GM21619 (cell line): ENCODE results near the gene RTKN2.

Source experiments
- ATAC-seq: cut with Tn5 transposase; IDR thresholded peaks from one replicate; pipeline ENCODE4 v1.9.1; 2021; ENCODE audit not compliant: unreplicated experiment

Gene RTKN2

DNA sequence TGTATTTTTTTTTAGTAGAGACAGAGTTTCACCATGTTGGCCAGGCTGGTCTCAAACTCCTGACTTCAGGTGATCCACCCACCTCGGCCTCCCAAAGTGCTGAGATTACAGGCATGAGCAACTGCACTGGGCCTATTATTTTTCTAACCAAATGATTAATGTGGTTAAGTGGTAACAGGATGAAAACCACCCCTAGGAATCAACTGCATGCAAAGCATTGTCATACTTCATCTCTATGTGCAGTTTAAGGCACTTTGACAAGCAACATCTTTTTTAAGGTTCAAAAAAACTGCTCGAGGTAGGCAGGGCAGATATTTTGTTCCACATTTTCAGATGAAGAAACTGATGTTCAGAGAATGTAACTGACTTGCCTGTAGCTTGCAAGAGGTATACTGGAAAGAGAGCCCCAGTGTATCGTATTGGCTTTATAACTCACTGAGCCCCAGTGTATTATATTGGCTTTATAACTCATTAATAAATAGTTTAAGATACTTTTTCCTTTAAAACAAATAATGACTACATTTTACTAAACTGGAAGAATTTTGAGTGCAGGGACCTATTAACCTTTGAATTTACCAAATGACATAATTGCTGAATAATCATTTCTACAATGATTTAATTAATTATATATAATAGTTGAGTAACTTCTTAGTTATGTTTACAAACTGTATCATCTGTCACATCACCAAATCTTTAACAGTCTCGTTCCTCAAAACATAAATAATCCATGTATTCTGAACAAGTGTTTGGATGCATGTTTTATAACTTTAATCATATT, 38.1 kb downstream of the RTKN2 start:
- no peak for ATAC-seq

DNA sequence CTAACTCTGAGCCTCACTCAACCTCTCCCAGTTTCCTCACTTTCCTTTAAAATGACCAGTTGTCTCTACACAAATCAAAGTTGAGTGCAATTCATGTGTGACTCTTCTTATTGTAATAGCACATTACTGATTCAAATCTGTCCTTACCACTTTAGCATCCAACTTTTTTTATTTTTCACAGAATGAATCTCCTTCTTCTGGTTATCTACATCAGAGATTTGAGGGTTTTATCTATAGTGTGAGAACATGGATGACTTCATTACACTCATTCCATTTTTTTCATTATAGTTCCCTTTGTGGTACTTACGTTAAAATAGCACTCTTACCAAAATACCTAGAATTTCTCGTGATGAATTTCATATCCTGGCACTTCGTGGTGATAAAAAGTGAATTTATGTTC, 43.3 kb downstream of the RTKN2 start:
- no peak for ATAC-seq

DNA sequence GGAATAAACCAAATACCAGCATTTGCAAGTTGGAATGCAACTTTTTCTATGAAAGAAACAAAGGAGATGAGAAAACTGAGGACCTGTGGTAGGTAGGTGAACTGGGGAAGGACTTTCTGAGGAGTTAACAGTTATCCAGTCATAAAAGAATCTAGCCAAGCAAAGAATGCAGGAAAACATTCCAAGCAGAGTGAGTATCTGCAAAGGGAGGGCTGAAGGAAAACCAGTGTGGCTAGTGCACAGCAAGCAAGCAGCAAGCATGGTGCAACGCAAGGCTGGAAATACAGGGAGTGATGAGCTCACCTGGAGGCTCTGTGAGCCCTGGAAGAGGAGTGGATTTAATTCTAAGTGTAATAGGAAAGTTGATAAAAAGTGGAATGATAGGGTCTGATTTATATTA, 44.0 kb downstream of the RTKN2 start:
- no peak for ATAC-seq

DNA sequence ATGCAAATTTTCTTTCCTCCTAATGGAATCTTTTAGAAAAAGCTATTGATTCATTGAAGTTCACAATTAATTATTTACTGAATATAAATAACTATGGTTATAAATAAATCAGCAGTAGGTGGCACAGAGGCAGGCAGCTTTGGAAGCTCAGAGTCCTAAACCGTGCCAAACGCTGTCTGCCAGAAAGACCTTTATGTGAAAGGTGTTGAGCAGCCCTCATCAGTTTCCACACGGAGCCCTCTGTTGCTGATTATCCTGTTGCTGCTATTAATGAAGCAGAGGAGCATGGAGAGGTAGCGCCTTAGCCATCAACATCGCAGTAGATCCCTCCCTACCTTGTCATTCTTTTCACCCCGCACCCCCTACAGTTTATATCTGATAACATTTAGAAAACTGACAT, 51.0 kb downstream of the RTKN2 start:
- no peak for ATAC-seq

DNA sequence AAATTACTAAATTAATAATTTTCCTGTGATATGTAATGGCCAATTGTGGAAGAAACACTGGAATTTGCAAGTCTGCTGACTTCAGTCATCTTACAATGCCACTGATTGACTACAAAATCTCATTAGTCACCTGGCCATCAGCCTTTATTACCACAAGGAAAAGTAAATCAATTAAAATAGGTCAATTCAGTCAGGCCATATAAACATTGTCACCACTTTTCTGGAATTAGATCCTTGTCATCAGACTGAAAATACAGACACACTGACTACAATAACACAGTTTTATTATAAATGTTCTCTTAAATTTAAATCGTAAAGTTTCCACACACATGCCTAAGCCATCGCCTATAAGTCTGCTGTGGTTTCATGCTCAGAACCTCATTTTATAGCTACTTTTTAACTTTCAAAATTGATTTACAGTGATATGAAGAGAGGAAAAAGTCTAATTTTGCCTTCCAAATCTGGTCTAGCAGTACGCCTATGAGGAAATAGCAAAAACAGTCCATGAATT, 54.2 kb downstream of the RTKN2 start:
- no peak for ATAC-seq

DNA sequence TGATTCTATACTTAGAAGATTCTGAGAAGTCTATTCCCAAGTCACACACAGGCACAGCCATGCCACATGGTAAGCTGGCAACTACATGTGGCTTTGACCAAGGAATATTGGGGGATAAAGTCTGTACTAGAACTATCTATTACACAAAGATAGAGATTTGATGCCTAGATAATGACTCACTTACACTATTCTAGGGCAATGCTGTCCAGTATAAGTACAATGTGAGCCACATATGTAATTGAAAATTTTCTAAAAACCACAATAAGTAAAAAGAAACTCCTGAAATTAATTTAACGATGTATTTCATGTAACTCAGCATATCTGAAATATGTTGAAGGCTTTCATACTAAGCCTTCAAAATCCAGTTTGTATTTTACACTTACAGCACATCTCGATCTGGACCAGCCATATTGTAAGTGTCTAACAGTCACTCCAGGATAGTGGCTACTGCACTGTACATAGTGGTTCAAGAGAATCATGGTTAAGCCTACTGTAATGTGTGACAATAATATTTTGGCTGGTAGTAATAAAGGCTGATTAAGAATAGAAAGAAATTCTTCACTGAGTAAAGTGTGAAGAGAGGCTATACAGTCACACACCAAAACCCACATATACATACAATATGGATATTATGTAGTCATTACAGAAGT, 62.8 kb downstream of the RTKN2 start:
- no peak for ATAC-seq

DNA sequence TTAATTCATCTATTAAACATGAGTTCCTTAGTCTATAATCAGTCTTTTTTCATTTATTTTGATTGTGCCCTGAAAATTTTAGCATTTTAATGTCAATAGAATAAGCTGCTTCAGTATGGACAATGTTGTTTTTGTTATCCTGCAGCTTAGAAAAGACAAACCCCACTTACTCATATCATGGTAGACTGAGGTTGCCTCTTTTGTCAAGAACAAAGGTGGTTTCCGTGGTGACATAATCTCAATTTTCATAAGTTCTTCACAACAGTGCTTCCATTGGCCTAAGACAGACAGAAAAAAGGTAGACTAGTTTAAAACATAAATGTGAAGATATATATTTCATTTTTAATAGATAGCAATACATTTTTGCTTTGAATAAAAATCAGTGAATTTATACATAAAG, 69.1 kb downstream of the RTKN2 start:
- ATAC-seq, result peak; percentile 80

DNA sequence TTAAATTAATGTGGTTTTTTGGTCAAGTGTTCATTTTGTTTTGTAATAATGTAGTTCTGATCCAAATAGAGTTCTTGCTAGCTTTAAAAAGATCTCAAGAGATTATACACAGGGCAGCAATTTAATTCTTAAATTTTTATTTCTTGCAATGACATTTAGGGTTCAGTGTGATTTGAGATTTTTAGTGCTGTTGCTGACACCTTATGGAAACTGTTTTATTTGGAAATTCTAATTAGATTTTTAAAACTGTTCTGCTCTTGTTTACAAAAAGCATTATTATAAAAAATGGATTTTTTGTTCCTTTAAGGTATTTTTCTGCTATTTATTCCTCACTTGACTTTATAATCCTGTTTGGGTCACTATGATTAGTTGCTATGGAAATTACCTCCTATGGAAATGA, 72.1 kb downstream of the RTKN2 start:
- ATAC-seq, result no peak

DNA sequence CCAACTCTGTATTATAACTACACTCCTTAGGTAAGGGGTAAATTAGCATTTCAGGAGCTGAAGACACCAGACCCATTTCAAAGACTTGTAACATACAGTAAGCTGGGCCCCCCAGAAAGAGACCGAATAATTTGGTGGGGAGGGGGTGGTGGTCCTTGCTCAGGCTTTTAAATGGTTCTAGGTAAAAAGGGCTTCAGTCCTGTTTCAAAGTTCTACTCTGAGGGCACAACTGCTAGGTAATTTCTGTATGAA, 73.0 kb downstream of the RTKN2 start:
- no peak for ATAC-seq

DNA sequence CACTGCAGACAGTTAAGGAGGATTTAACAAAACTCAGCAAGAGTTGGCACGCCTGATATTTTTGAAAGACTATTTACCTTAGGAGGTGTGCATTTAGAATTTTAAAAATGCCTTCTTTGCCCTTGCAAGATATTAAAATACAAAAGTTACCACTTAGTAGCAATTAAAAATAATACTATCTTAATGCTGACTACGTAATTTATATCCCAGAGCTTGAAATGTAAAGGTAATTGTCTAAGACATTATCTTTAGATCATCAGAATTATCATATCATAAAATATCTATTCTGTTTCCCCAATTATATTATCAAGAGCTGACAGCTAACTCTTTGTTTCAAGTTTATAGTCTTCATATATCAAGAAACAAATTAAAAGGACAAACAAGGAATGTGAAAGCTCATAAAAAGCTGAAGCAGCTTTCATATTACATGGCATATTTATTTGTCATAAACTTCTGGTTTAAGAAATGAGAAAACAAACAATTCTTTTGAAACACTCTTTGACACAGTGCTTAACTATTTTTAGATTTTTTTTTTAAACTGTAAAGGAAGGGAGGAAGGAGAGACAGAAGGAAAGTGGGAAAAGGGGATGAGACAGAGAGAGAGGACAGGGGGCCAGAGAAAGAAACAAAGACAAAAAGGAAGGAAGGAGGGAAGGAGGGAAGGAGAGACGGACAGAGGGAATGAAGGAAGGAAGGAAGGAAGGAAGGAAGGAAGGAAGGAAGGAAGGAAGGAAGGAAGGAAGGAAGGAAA, 73.5 kb downstream of the RTKN2 start:
- no peak for ATAC-seq

DNA sequence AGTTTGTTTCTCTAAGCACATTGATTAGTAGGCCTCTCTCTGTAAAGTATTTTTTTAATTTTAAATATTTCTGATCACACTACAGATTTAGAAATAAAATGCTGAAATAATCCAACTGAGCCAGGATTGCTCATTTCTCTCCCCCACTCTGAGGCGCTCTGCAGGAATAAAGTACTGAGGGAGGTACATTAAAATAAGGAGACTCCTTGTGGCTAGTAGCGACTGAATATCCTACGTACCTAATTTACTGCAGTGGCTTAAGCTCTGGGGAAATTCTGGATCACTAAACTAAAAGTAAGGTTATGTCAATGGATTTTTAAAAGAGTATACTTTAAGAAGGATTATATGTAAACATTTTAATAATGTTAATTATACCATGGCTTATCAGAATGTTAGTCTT, 75.2 kb downstream of the RTKN2 start:
- ATAC-seq, result no peak

DNA sequence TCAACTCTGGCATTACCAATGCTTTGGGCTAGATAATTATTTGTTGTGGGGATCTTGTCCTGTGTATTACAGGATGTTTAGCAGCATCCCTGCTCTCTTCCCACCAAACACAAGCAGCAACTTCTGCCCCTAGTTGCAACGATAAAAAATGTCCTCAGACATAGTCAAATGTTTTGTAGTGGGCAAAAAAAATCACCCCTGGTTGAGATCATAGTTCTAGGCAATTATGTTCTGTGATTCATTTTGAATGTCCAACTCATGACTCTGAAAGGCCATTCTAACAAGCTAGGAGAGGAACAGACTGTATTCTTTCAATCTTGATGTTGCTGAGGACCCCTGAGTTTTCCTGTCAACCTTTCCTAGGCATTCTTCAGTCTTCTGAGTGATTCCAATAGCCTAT, 79.5 kb downstream of the RTKN2 start:
- ATAC-seq, result no peak

DNA sequence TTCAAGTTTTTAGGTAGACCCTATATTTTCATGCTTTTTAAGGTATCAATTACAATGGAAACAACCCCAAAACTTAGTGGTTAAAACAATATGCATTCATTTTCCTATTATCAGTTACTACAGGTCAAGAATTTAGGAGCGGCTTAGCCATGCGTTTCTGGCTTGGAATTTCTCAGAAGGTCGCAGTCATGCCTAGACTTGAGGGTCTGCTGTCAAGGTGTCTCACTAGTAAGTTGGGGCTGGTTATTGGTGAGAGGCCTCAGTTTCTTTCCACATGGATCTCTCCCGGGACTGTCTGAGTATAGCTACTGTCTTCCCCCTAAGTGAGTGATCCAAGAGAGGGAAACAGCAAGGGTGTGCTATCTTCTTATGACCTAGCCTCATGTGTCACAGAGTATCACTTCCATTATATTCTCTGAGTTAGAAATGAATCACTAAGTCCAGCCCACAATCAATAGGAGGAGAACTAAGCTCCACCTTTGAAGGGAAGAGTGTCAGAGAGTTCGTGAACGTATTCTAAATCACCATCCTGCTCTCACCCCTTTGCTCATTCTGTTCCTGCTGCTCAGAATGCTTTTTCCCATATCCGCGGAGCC, 80.5 kb downstream of the RTKN2 start:
- ATAC-seq, result no peak

DNA sequence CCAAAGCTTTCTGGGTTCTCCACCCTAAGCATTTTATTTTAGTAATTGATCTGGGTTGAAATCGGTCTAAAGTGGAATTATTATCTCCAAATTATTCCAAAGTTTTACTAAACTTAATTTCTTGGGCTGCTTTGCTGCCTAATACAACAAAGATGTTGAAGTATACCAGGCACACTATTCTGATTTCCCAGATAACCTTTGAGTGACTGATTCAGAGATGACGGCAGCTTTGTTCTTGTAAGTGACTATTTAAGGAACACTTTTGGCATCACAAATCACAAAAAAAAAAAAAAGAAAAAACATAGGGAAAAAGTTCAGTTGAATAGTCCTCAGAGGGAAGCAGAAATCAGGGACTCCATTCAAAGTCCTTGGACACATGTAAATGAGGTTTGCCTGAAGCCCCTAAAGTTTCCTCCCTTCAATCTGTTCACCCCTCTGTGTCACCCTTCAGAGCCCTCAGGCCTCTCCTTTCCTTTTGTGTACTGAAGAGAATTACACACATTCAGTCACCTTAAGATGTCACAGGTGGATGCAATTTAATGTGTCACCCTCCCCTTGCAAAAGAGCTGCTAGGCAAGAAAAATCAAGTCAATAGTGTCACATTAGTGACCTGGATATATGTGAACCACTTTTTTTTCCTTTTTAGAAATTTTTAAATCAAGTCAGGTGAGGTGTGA, 81.5 kb downstream of the RTKN2 start:
- no peak for ATAC-seq

DNA sequence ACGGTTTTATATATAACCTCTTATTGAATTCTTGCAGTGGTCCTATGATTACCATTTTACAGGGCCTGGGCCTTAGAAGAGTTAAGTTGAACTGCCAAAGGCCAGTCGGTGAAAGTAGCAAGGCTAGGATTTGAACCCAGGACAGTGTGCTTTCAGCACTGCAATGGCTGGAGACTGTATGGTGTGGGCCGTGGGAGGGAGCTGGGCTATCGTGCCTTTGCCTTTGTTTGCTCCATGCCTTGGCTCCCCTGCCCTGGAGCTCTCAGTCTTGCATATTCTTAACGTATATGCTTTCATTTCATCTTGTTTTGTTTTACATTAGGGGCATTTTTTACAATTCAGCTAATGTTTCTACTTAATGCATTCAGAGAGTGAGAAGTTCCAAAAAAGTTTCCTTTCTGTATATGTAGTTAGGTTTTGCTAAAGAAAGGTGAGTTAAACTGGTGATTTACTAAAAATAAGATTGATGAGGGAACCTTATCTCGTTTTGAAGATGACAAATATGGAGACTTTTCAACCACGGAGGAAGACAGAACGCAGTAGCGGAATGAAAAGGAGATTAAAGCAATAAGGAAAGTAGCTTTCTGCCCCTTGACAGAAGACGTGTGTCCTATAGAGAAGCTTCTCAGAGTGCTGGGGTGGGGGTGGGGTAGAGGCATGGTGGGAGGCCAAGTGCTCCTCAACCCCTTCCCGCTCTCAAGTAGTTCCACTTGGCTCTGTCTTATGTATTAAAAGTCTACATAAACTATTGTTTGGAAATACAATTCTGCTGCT, 82.5 kb downstream of the RTKN2 start:
- ATAC-seq, result no peak

DNA sequence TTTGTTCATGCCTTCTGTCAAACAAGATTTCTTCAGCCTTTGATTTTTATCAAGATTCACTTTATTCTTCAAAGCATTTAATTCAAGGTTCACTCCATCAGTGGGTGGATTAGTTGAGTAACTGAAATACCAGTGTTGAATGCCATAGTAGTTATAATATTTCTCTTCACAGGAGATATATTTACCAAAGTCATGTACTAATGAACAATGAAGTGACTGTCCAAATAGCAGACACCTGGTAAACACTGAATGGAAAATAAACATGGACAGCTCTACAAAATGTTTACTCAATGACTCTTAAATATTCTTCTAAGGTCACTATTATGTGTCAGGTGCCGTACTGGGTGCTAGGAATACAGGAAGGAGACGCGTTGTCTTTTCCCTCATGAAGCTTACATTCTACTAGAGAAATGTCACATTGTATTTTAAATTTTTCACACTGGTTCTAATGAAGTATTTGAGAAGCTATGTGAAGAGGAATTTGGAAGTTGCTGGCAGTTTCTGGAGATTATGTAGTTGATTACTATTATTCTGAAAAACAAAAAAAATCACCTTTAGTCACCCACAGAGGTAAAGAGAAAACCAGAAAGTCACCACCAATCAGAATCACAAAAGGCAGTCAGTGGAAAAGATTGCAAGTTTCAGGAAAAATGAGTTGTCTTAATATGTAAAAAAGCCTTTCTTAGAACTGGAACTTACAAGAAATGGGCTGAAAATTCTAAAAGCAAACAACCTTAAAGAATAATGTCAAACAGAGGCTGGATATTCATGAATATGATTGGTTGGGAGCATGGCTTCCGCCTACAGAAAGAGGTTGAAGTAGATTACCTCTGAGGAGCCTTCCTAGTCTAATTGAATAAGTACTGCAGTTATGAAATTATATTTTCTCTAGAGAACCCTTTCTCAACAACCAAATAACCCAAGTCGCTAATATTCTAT, 84.5 kb downstream of the RTKN2 start:
- no peak for ATAC-seq

DNA sequence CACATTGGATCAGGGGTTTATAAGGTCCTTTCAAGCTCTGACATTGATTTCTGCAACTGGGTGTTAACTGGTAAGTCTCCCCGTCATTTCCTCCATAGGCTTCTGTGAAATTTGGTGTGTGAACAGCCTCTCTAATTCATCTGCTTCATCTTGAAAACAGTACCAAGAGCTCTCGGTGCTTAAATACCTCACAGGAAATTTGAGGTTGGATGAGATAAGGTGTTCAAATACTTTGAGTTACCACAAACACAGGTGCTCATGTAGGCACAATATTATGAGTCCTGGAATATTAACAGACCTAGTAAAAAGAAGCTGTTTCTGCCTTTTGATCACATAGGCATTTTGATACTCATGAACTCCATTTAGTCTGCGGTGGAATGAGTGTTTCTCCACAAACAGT, 85.2 kb downstream of the RTKN2 start:
- ATAC-seq, result peak; percentile 75

DNA sequence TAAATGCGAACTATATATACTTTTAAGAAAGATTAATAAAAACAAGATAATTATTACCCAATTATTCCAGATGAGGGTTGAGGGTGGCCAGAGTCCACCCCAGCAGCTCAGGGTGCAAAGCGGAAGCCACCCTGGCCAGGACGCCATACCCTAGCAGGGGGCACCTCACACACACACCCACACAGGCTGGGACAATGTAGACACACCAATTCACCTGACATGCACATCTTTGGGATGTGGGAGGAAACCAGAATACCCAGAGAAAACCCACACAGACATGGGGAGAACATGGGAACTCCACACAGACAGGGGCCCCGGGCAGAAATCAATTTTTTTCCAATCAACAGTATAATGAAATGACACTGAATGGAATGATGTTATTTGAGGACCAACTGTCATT, 86.0 kb downstream of the RTKN2 start:
- ATAC-seq, result no peak

DNA sequence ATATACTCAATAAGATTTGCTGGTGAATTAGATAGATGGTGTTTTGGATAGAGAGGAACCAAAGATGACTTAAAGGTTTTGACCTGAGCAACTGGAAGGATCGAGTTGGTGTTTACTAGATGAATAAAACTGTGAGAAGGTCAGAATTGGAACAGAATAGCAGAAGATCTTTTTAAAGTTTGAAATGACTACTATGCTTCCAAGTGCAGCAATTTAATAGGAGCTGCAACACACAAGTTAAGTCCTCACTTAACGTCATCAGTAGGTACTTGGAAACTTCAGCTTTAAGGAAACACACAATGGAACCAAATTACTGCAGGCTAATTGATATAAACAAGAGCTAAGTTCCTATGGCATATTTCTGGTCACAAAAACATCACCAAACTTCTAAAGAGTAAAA, 86.5 kb downstream of the RTKN2 start:
- no peak for ATAC-seq
